Measurements from ENCODE around the gene NKAIN2. TPM values are rescaled to one million over a fixed set of nuclear protein-coding genes. Genes with fewer than 3 reads are reported as not detected.

The NKAIN2 gene
- polyA plus RNA-seq, 1 donor (not counting 4 experiments of a cell fraction or from before 2014, with no cell fraction given) = 0.13 TPM

- no peaks in the 10 kb centered on the region for H3K9me1 ChIP-seq (ENCODE audit: control insufficient read depth, extremely low read depth, insufficient read depth, low read length)
- peak; percentile 91 for FAIRE-seq
- H3K4me1 ChIP-seq (ENCODE audit: control insufficient read depth, extremely low read depth, insufficient read depth, low read length) = peaks cover 21% of the 10 kb centered on the region
- H2AFZ ChIP-seq (ENCODE audit: control insufficient read depth, low read length) = peak overlapping the region; percentile 93
- H3K27me3 ChIP-seq (ENCODE audit: control insufficient read depth, extremely low read depth, insufficient read depth, low read length) = no peaks in the 10 kb centered on the region
- H3K9me3 ChIP-seq (ENCODE audit: control insufficient read depth, low read depth, low read length) = no peaks in the 10 kb centered on the region
- peak overlapping the region in 1 of 3 experiments; percentile 11 for H3K4me3 ChIP-seq (ENCODE audit: control insufficient read depth in 2 of 3, extremely low read depth in 1 of 3, insufficient read depth in 2 of 3, low read depth in 1 of 3, low read length in 3 of 3)
- no peak for TF ChIP-seq EZH2 (IDR thresholded peaks at IDR 0.05; ENCODE audit: low read length)
- TF ChIP-seq, protein P1, sequence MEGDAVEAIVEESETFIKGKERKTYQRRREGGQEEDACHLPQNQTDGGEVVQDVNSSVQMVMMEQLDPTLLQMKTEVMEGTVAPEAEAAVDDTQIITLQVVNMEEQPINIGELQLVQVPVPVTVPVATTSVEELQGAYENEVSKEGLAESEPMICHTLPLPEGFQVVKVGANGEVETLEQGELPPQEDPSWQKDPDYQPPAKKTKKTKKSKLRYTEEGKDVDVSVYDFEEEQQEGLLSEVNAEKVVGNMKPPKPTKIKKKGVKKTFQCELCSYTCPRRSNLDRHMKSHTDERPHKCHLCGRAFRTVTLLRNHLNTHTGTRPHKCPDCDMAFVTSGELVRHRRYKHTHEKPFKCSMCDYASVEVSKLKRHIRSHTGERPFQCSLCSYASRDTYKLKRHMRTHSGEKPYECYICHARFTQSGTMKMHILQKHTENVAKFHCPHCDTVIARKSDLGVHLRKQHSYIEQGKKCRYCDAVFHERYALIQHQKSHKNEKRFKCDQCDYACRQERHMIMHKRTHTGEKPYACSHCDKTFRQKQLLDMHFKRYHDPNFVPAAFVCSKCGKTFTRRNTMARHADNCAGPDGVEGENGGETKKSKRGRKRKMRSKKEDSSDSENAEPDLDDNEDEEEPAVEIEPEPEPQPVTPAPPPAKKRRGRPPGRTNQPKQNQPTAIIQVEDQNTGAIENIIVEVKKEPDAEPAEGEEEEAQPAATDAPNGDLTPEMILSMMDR (optimal IDR thresholded peaks at IDR 0.05 in 1 of 3, IDR thresholded peaks at IDR 0.05 in 1 of 3, conservative IDR thresholded peaks at IDR 0.05 in 1 of 3; ENCODE audit: extremely low read depth in 1 of 3, insufficient read depth in 2 of 3, low read length in 3 of 3) = no peak
- H3K27ac ChIP-seq (ENCODE audit: control insufficient read depth, insufficient read depth, low read length) = peak overlapping the region; percentile 84
- H4K20me1 ChIP-seq (ENCODE audit: control insufficient read depth, extremely low read depth, insufficient read depth, low read length) = no peaks in the 10 kb centered on the region
- H3K79me2 ChIP-seq (ENCODE audit: control insufficient read depth, insufficient read depth, low read length) = no peaks in the 10 kb centered on the region
- H3K9ac ChIP-seq (ENCODE audit: control insufficient read depth, extremely low read depth, insufficient read depth, low read length) = peak overlapping the region; percentile 24
- H3K4me2 ChIP-seq (ENCODE audit: control insufficient read depth, extremely low read depth, insufficient read depth, low read depth, low read length) = peak overlapping the region; percentile 63
- dilution Hi-C loops (cut with MboI; ENCODE audit: extremely low pct_ligation_motif_present, low sequenced_read_pairs) = no loop called here
- peak; percentile 71 for DNase-seq (ENCODE audit: low read depth, low spot score)
- H3K36me3 ChIP-seq (ENCODE audit: control insufficient read depth in 2 of 2, extremely low read depth in 1 of 2, insufficient read depth in 2 of 2, low read length in 2 of 2) = no peaks in the 10 kb centered on the region
These were observed 25.8 kb downstream of the NKAIN2 start for GRCh38 chr6:123829302-123829953.

GRCh38 chr6:123830120-123830519 lies 26.5 kb downstream of the NKAIN2 start:
- H3K9me3 ChIP-seq (ENCODE audit: control insufficient read depth, low read depth, low read length) = no peaks in the 10 kb centered on the region
- peak overlapping the region; percentile 38 for H3K9ac ChIP-seq (ENCODE audit: control insufficient read depth, extremely low read depth, insufficient read depth, low read length)
- no peak for DNase-seq (ENCODE audit: low read depth, low spot score)
- H3K4me3 ChIP-seq (ENCODE audit: control insufficient read depth in 2 of 3, extremely low read depth in 1 of 3, insufficient read depth in 2 of 3, low read depth in 1 of 3, low read length in 3 of 3) = peak overlapping the region in 2 of 3 experiments; percentile 4 to 40
- H2AFZ ChIP-seq (ENCODE audit: control insufficient read depth, low read length) = peak overlapping the region; percentile 93
- FAIRE-seq = peak; percentile 32
- no peaks in the 10 kb centered on the region for H3K79me2 ChIP-seq (ENCODE audit: control insufficient read depth, insufficient read depth, low read length)
- TF ChIP-seq EZH2 (IDR thresholded peaks at IDR 0.05; ENCODE audit: low read length) = no peak
- TF ChIP-seq, protein P1 (optimal IDR thresholded peaks at IDR 0.05 in 1 of 3, IDR thresholded peaks at IDR 0.05 in 1 of 3, conservative IDR thresholded peaks at IDR 0.05 in 1 of 3; ENCODE audit: extremely low read depth in 1 of 3, insufficient read depth in 2 of 3, low read length in 3 of 3) = no peak
- dilution Hi-C loops (cut with MboI; ENCODE audit: extremely low pct_ligation_motif_present, low sequenced_read_pairs) = no loop called here
- peak overlapping the region; percentile 84 for H3K27ac ChIP-seq (ENCODE audit: control insufficient read depth, insufficient read depth, low read length)
- peak overlapping the region; percentile 63 for H3K4me2 ChIP-seq (ENCODE audit: control insufficient read depth, extremely low read depth, insufficient read depth, low read depth, low read length)
- H3K36me3 ChIP-seq (ENCODE audit: control insufficient read depth in 2 of 2, extremely low read depth in 1 of 2, insufficient read depth in 2 of 2, low read length in 2 of 2) = no peaks in the 10 kb centered on the region
- H3K4me1 ChIP-seq (ENCODE audit: control insufficient read depth, extremely low read depth, insufficient read depth, low read length) = peaks cover 21% of the 10 kb centered on the region
- no peaks in the 10 kb centered on the region for H4K20me1 ChIP-seq (ENCODE audit: control insufficient read depth, extremely low read depth, insufficient read depth, low read length)
- no peaks in the 10 kb centered on the region for H3K27me3 ChIP-seq (ENCODE audit: control insufficient read depth, extremely low read depth, insufficient read depth, low read length)
- H3K9me1 ChIP-seq (ENCODE audit: control insufficient read depth, extremely low read depth, insufficient read depth, low read length) = no peaks in the 10 kb centered on the region
